ENCODE data around the gene SETBP1.

SETBP1 gene

GRCh38 chr18:45050712-45051601 is 370.3 kb downstream of the SETBP1 start:
- DNase-seq (ENCODE audit: low read depth) = no peak
- no peak for TF ChIP-seq CTCF (IDR thresholded peaks at IDR 0.05; ENCODE audit: low read depth, low read length, missing control alignments)

GRCh38 chr18:45054636-45055035 is 373.9 kb downstream of the SETBP1 start:
- no peak for DNase-seq (ENCODE audit: low read depth)
- TF ChIP-seq CTCF (IDR thresholded peaks at IDR 0.05; ENCODE audit: low read depth, low read length, missing control alignments) = no peak
- H3K4me3 ChIP-seq (ENCODE audit: low read depth, low read length) = no peak overlapping the region

More at GRCh38 chr18:45050712-45051601, 370.3 kb downstream of the SETBP1 start:
- no peak overlapping the region for H3K4me3 ChIP-seq (ENCODE audit: low read depth, low read length)

- TF ChIP-seq CTCF (IDR thresholded peaks at IDR 0.05; ENCODE audit: low read depth, low read length, missing control alignments) = no peak
- H3K4me3 ChIP-seq (ENCODE audit: low read depth, low read length) = no peak overlapping the region
- no peak for DNase-seq (ENCODE audit: low read depth)
Measured at GRCh38 chr18:45055811-45056210, 375.1 kb downstream of the SETBP1 start.

- no peak for TF ChIP-seq CTCF (IDR thresholded peaks at IDR 0.05; ENCODE audit: low read depth, low read length, missing control alignments)
Measured at GRCh38 chr18:45056926-45057325, 376.2 kb downstream of the SETBP1 start.

GRCh38 chr18:45057955-45058600 is 377.4 kb downstream of the SETBP1 start:
- TF ChIP-seq CTCF (IDR thresholded peaks at IDR 0.05; ENCODE audit: low read depth, low read length, missing control alignments) = no peak
- no peak for DNase-seq (ENCODE audit: low read depth)
- H3K4me3 ChIP-seq (ENCODE audit: low read depth, low read length) = no peak overlapping the region

More at GRCh38 chr18:45056926-45057325, 376.2 kb downstream of the SETBP1 start:
- no peak overlapping the region for H3K4me3 ChIP-seq (ENCODE audit: low read depth, low read length)
- DNase-seq (ENCODE audit: low read depth) = no peak

GRCh38 chr18:45059695-45060094 is 379.0 kb downstream of the SETBP1 start:
- no peak overlapping the region for H3K4me3 ChIP-seq (ENCODE audit: low read depth, low read length)
- TF ChIP-seq CTCF (IDR thresholded peaks at IDR 0.05; ENCODE audit: low read depth, low read length, missing control alignments) = no peak
- DNase-seq (ENCODE audit: low read depth) = no peak

Data from GM12864 (cell line).